GOT3 (cell line): ENCODE results near the gene NFKBIA.
A peak's percentile ranks its signal among the peaks of the same experiment; 100 is the strongest.
"Not testable (repeated sequence)": the region's sequence is repeated elsewhere in the genome, so short reads cannot be mapped to it uniquely, and the experiment has no call there.

Experiments
- DNase-seq: peaks from one replicate; lab custom pipeline; 2025; ENCODE audit warnings: mixed read lengths; lab: John Stamatoyannopoulos, UW

Gene NFKBIA

GRCh38 chr14:35368583-35369392 lies 35.8 kb downstream of the NFKBIA start:
- no peak for DNase-seq

GRCh38 chr14:35368139-35368460 lies 36.4 kb downstream of the NFKBIA start:
- DNase-seq, result no peak

GRCh38 chr14:35367056-35367372 lies 37.5 kb downstream of the NFKBIA start:
- no peak for DNase-seq

GRCh38 chr14:35366521-35366976 lies 38.0 kb downstream of the NFKBIA start:
- no peak for DNase-seq

- no peak for DNase-seq
Observed at GRCh38 chr14:35366056-35366451, 38.5 kb downstream of the NFKBIA start.

- peak; percentile 1 for DNase-seq
Observed at GRCh38 chr14:35365130-35366055, 39.2 kb downstream of the NFKBIA start.

- no peak for DNase-seq
Observed at GRCh38 chr14:35362911-35363374, 41.6 kb downstream of the NFKBIA start.

- DNase-seq, result no peak
Observed at GRCh38 chr14:35362450-35362849, 42.1 kb downstream of the NFKBIA start.

GRCh38 chr14:35361141-35361480 lies 43.4 kb downstream of the NFKBIA start:
- DNase-seq, result no peak

GRCh38 chr14:35359655-35360054 lies 44.9 kb downstream of the NFKBIA start:
- not testable (repeated sequence) for DNase-seq

GRCh38 chr14:35355981-35356841 lies 48.3 kb downstream of the NFKBIA start:
- DNase-seq, result no peak

GRCh38 chr14:35355235-35355634 lies 49.3 kb downstream of the NFKBIA start:
- not testable (repeated sequence) for DNase-seq

GRCh38 chr14:35353409-35354172 lies 51.0 kb downstream of the NFKBIA start:
- DNase-seq, result no peak

GRCh38 chr14:35352274-35353233 lies 52.0 kb downstream of the NFKBIA start:
- no peak for DNase-seq

GRCh38 chr14:35351897-35352273 lies 52.7 kb downstream of the NFKBIA start:
- no peak for DNase-seq
